Measurements from ENCODE around the gene CLCA2.

The CLCA2 gene

DNA sequence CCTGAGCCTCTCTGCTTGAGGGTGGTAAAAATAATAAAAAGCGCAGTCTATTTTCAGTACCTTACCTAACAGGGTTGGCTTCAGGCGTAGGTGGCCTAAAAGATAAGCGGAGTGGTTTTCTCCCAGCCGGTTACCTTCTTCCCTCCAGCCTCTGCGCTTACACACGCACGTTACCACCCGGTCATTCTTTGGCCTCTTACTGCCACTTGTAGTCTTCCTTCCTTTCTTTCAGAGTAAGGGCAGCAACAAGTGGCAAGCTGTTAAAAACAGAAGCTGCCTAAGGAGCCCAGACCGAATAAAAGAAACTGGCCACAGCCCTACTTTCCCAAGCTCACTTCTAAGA lies 80.1 kb downstream of the CLCA2 start:
- Histone ChIP-seq H3K4me3 (no peak overlapping the region), H3K4me1 (peaks cover 0 to 28% (median 0%) of the 10 kb centered on the region in 10 experiments; a peak in 6 of 20 replicates), H3K36me3 (no peaks in the 10 kb centered on the region), H3K9ac (no peak overlapping the region), H3K27ac (no peak overlapping the region), H4K20me1 (no peaks in the 10 kb centered on the region), H3K4me2 (peak overlapping the region in 2 of 11 experiments; percentile 43 to 47; a peak in 4 of 22 replicates), H3K27me3 (peaks cover 0 to 7% (median 0%) of the 10 kb centered on the region in 11 experiments; a peak in 3 of 22 replicates), H3K9me3 (replicated peaks in 1 of 11) (no peaks in the 10 kb centered on the region)
- TF ChIP-seq Cebpa-rat (IDR thresholded peaks at IDR 0.05) = no peak

DNA sequence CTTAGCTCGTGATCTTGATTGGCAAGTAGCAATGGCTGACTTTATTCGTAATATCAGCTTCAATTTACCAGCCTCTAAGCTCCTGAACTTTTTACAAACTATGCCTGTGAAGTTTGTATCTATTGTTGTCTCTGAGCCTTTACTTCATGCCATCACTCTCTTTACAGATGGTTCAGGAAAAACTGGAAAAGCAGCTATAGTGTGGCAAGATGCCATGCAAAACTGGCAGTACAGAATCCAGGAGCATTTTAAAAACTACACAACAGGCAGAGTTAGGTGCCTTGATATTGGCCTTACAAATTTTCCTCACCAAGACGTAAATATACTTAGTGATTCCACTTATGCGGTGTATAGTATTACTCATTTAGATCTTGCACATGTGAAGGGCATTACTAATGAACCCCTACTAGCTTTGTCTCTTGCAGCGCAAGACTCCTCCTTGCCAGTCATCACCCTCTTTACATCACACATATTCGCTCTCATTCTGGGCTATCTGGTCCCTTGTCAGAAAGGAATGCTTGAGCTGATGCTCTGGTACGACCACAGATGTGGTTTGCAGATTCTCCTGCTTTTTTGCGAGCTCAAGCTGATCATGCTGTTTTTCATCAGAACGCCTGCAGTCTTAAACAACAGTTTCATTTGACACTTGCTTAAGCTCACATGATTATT lies 81.1 kb downstream of the CLCA2 start:
- no peak for TF ChIP-seq Cebpa-rat (IDR thresholded peaks at IDR 0.05)
- no peak overlapping the region for H3K4me2 ChIP-seq
- no peak overlapping the region for H3K4me3 ChIP-seq
- H3K9me3 ChIP-seq (replicated peaks in 1 of 11) = 0 out of 22 replicates have a peak, but pooled peaks cover 0 to 2% (median 0%) of the 10 kb centered on the region in 11 experiments
- H3K4me1 ChIP-seq = peaks cover 0 to 28% (median 0%) of the 10 kb centered on the region in 10 experiments; a peak in 6 of 20 replicates
- no peaks in the 10 kb centered on the region for H3K36me3 ChIP-seq
- peaks cover 0 to 7% (median 0%) of the 10 kb centered on the region in 11 experiments; a peak in 3 of 22 replicates for H3K27me3 ChIP-seq
- H4K20me1 ChIP-seq = no peaks in the 10 kb centered on the region
- H3K9ac ChIP-seq = no peak overlapping the region
- H3K27ac ChIP-seq = no peak overlapping the region

DNA sequence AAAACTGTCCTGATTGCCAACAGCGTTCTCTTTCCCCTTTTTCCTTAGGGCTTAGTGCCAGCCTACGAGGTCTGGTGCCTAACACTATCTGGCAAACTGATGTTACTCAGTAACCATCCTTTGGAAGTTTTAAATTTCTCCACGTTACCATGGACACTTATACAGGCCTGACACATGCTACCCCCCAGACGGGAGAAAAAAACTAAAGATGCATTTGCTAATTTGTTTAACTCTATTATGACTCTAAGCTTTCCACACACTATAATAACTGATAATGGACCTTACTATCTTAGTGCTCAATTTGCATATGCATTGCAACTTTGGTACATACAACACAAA lies 81.6 kb downstream of the CLCA2 start:
- Histone ChIP-seq H3K27me3 (peaks cover 0 to 7% (median 0%) of the 10 kb centered on the region in 11 experiments; a peak in 3 of 22 replicates), H3K9ac (no peak overlapping the region), H3K4me3 (no peak overlapping the region), H3K9me3 (replicated peaks in 1 of 11) (0 out of 22 replicates have a peak, but pooled peaks cover 0 to 4% (median 0%) of the 10 kb centered on the region in 11 experiments), H4K20me1 (no peaks in the 10 kb centered on the region), H3K27ac (no peak overlapping the region), H3K36me3 (no peaks in the 10 kb centered on the region), H3K4me2 (no peak overlapping the region), H3K4me1 (peaks cover 0 to 25% (median 0%) of the 10 kb centered on the region in 10 experiments; a peak in 6 of 20 replicates)
- no peak for TF ChIP-seq Cebpa-rat (IDR thresholded peaks at IDR 0.05)

All from BLaER1 treated with 17β-estradiol and CSF1 and Interleukin-3, amounts not matched to agents 10 nM and 100 nM (cell line).